HepG2 (cell line): ENCODE data around the gene REP15. TPM values are rescaled to one million over a fixed set of nuclear protein-coding genes. Genes with fewer than 3 reads are reported as not detected.

ENCODE experiments used
- ATAC-seq: fragments of 200-7000 bp; cut with Tn5 transposase; 3 replicates; pipeline ENCODE4 v1.9.1; 2020; ENCODE audit warnings: mild to moderate bottlenecking, moderate library complexity
- BruUV-seq: library from RNA; stranded (reverse); fragments of 400-500 nt; replicated peaks from 2 replicates; lab custom pipeline; 2021; lab: Mats Ljungman, UMichigan
- CTCF ChIA-PET: fragments of 300-600 bp; formaldehyde crosslinking; extraction: SDS; loops from one replicate; lab custom pipeline; 2021; ENCODE audit warnings: low total read pairs, inconsistent platforms, low intra/inter-chr PET ratio; lab: Yijun Ruan, JAX
- POLR2A ChIA-PET: fragments of 350-600 bp; sonication (Branson Sonifier 250); formaldehyde crosslinking; loops from one replicate; lab custom pipeline; 2020; ENCODE audit warnings: antibody characterized with exemption, inconsistent platforms; lab: Yijun Ruan, JAX
- DNase-seq: peaks from one replicate; pipeline ENCODE4 v3.0.0-alpha.2; 2015; ENCODE audit warnings: low spot score
- FAIRE-seq: peaks from 3 replicates; lab custom pipeline; 2011; peaks lifted over from hg19 to GRCh38; lab: Jason Lieb, UNC
- H2AFZ ChIP-seq: one replicate; pipeline ENCODE4 v1.6.1; 2011; ENCODE audit warnings: low read length, inconsistent platforms
- H3K27ac ChIP-seq: fragments of 300-600 bp; 3 replicates; pipeline ENCODE4 v1.8.0; 2011; ENCODE audit warnings: mixed run types, mild to moderate bottlenecking, mixed read lengths, low read length, inconsistent platforms; ENCODE audit not compliant: insufficient read depth; ENCODE audit errors: extremely low read length
- H3K27me3 ChIP-seq, 2 experiments: fragments of 200-600 bp in 1 of 2; 2 replicates in 1 of 2; 3 replicates in 1 of 2; pipeline versions ENCODE4 v1.6.0 to v1.8.0; 2011; ENCODE audit warnings: low read length in 2 of 2, mild to moderate bottlenecking in 2 of 2, moderate library complexity in 2 of 2, inconsistent platforms in 1 of 2; ENCODE audit not compliant: insufficient read depth in 2 of 2, control insufficient read depth in 1 of 2
- H3K36me3 ChIP-seq, 2 experiments: fragments of 200-600 bp in 1 of 2; replicated peaks in 1 of 2; 2 replicates in 1 of 2; 3 replicates in 1 of 2; pipeline versions ENCODE4 v1.5.1 to v1.8.0; 2011; ENCODE audit warnings: low read length in 2 of 2, inconsistent platforms in 1 of 2; ENCODE audit not compliant: insufficient read depth in 2 of 2, control insufficient read depth in 1 of 2
- H3K4me1 ChIP-seq: 2 replicates; pipeline ENCODE4 v1.5.1; 2012; ENCODE audit warnings: low read length, inconsistent platforms; ENCODE audit not compliant: insufficient read depth
- H3K4me2 ChIP-seq: 2 replicates; pipeline ENCODE4 v1.6.0; 2011; ENCODE audit warnings: low read depth, low read length, inconsistent platforms
- H3K4me3 ChIP-seq, 3 experiments: fragments of 200-600 bp in 1 of 3; sonication (generic), shearing (Covaris generic) in 1 of 3; replicated peaks in 1 of 3; 2 replicates each; pipeline ENCODE4 v1.5.1; 2011 to 2016; ENCODE audit warnings: low read length in 3 of 3, inconsistent platforms in 2 of 3, low read depth in 2 of 3, mild to moderate bottlenecking in 2 of 3, control low read depth in 1 of 3, mixed read lengths in 1 of 3; ENCODE audit not compliant: insufficient read depth in 1 of 3
- H3K79me2 ChIP-seq: one replicate; pipeline ENCODE4 v1.6.1; 2011; ENCODE audit warnings: low read length, inconsistent platforms; ENCODE audit not compliant: insufficient read depth
- H3K9ac ChIP-seq: 2 replicates; pipeline ENCODE4 v1.6.0; 2011; ENCODE audit warnings: mild to moderate bottlenecking, low read depth, low read length, inconsistent platforms; ENCODE audit not compliant: insufficient read depth
- H3K9me3 ChIP-seq: 2 replicates; pipeline ENCODE4 v1.5.1; 2012; ENCODE audit warnings: mild to moderate bottlenecking, low read length
- H4K20me1 ChIP-seq: 2 replicates; pipeline ENCODE4 v1.6.0; 2011; ENCODE audit warnings: inconsistent platforms, mild to moderate bottlenecking, low read length, moderate library complexity; ENCODE audit not compliant: insufficient read depth
- CCDC6 ChIP-seq: sonication (generic); formaldehyde crosslinking; IDR thresholded peaks from 2 replicates; pipeline ENCODE4 v1.8.1; 2022; ENCODE audit warnings: mild to moderate bottlenecking, missing genetic modification reagents, moderate library complexity
- HOXA3 ChIP-seq: sonication (generic); formaldehyde crosslinking; IDR thresholded peaks from 2 replicates; pipeline ENCODE4 v1.5.0; 2020; ENCODE audit warnings: missing genetic modification reagents
- KMT2A ChIP-seq: sonication (generic); formaldehyde crosslinking; IDR thresholded peaks from 2 replicates; pipeline ENCODE4 v1.4.0; 2020; ENCODE audit warnings: missing genetic modification reagents
- MAZ ChIP-seq, 2 experiments: sonication (generic) in 1 of 2; formaldehyde crosslinking in 1 of 2; IDR thresholded peaks; 2 replicates each; pipeline versions ENCODE4 v1.5.0 to v1.6.1; 2012 to 2020; ENCODE audit warnings: low read depth in 2 of 2, mild to moderate bottlenecking in 2 of 2, borderline replicate concordance in 1 of 2, improper control_type of control experiment in 1 of 2, low read length in 1 of 2, missing genetic modification reagents in 1 of 2, moderate library complexity in 1 of 2
- SP1 ChIP-seq, 2 experiments: fragments of 450-650 bp in 1 of 2; sonication (generic) in 1 of 2; formaldehyde crosslinking in 1 of 2; IDR thresholded peaks; 2 replicates each; pipeline versions ENCODE4 v1.4.0 to v1.6.1; 2016 to 2020; ENCODE audit warnings: missing genetic modification reagents in 1 of 2
- YEATS4 ChIP-seq: sonication (generic); formaldehyde crosslinking; IDR thresholded peaks from 2 replicates; pipeline ENCODE4 v1.4.0; 2020; ENCODE audit warnings: missing genetic modification reagents, borderline replicate concordance
- ZFX ChIP-seq: sonication (generic); formaldehyde crosslinking; IDR thresholded peaks from 2 replicates; pipeline ENCODE4 v1.4.0; 2020; ENCODE audit warnings: mild to moderate bottlenecking, low read depth, missing genetic modification reagents, moderate library complexity
- ZNF30 ChIP-seq: sonication (generic); formaldehyde crosslinking; IDR thresholded peaks from 2 replicates; pipeline ENCODE4 v1.5.0; 2020; ENCODE audit warnings: mild to moderate bottlenecking, missing genetic modification reagents
- ZNF33B ChIP-seq: sonication (generic); formaldehyde crosslinking; IDR thresholded peaks from 2 replicates; pipeline ENCODE4 v1.5.1; 2020; ENCODE audit warnings: mild to moderate bottlenecking, missing genetic modification reagents
- ZNF614 ChIP-seq: IDR thresholded peaks from 2 replicates; pipeline ENCODE4 v1.6.1; 2018; ENCODE audit warnings: missing biosample characterization, missing genetic modification reagents, inconsistent platforms, borderline replicate concordance
- ZNF713 ChIP-seq: sonication (generic); formaldehyde crosslinking; IDR thresholded peaks from 2 replicates; pipeline ENCODE4 v1.4.0; 2020; ENCODE audit warnings: mild to moderate bottlenecking, missing genetic modification reagents
- ZNF788 ChIP-seq: sonication (generic); formaldehyde crosslinking; IDR thresholded peaks from 2 replicates; pipeline ENCODE4 v1.5.0; 2020; ENCODE audit warnings: mild to moderate bottlenecking, missing genetic modification reagents, borderline replicate concordance
- WGBS: methylation state at CpG from one replicate; pipeline ENCODE4 v1.1.6; 2017; ENCODE audit warnings: low lambda C conversion rate; 5-methylcytosine and 5-hydroxymethylcytosine counted together
- in situ Hi-C: cut with HindIII; loops from 2 replicates; pipeline ENCODE4 v1.10.0; 2017; ENCODE audit warnings: low pct_unique_long_range_greater_than_20kb; ENCODE audit not compliant: extremely low pct_ligation_motif_present
- intact Hi-C: fragments of 100-400 bp; cut with micrococcal nuclease; formaldehyde crosslinking; loops from one replicate; pipeline ENCODE4 v1.10.0; 2022; ENCODE audit not compliant: unreplicated experiment
- polyA plus RNA-seq, 8 experiments: library from polyadenylated mRNA; depleted of rRNA in 3 of 8; stranded (reverse) in 7 of 8; unstranded in 1 of 8; fragments of >200 nt; fragmentation: Illumina TruSeq in 4 of 8; extraction: Trizol in 4 of 8; gene quantifications; 2 replicates each; pipeline versions ENCODE4 v1.2.1 to v1.2.3, GENCODE V29; 2011 to 2016; ENCODE audit warnings: low read depth in 4 of 8, missing spikeins in 1 of 8, mixed read lengths in 1 of 8; ENCODE audit not compliant: insufficient read depth in 1 of 8
- total RNA-seq, 5 experiments: library from RNA; depleted of rRNA; stranded (reverse); fragments of >200 nt; fragmentation: Illumina TruSeq; extraction: Trizol; gene quantifications; 2 replicates each; pipeline ENCODE4 v1.2.3, GENCODE V29; 2016; ENCODE audit warnings: low read depth in 1 of 5
- TF ChIP-seq, protein P1 (sequence below): sonication (generic); formaldehyde crosslinking; IDR thresholded peaks from 2 replicates; pipeline ENCODE4 v1.8.0; 2022; ENCODE audit warnings: low read depth, missing genetic modification reagents
- TF ChIP-seq, protein P2 (sequence below): sonication (generic); formaldehyde crosslinking; IDR thresholded peaks from 2 replicates; pipeline ENCODE4 v1.4.0; 2020; ENCODE audit warnings: mild to moderate bottlenecking, missing genetic modification reagents
- TF ChIP-seq, protein P3 (sequence below): sonication (generic); formaldehyde crosslinking; IDR thresholded peaks from 2 replicates; pipeline ENCODE4 v1.8.0; 2022; ENCODE audit warnings: mild to moderate bottlenecking, missing genetic modification reagents, borderline replicate concordance

Gene REP15
- total and polyA plus RNA-seq, 2 of the 13 experiments (the other 11 are each of a cell fraction or from before 2014, with no cell fraction given), result 0.12 to 0.64 TPM

GRCh38 chr12:27705263-27705662, 9.0 kb downstream of the REP15 start:
- peak overlapping the region in 2 of 3 experiments; percentile 17 to 67; a peak in 2 of 6 replicates for H3K4me3 ChIP-seq
- H4K20me1 ChIP-seq, result no peaks in the 10 kb centered on the region
- CTCF ChIA-PET, result interaction anchor here (1.6 kb wide), 1 partner anchor 27 kb away, joined by 4 read pairs; no protein-coding TSS in a partner anchor
- intact Hi-C loops, result loop anchor here (10.0 kb wide), 2 partner anchors 150 to 180 kb away; partner anchors contain the start of gene PPFIBP1
- FAIRE-seq (peak; percentile 79), ATAC-seq (peak; percentile 97), DNase-seq (peak; percentile 88)
- no peaks in the 10 kb centered on the region for H3K79me2 ChIP-seq
- BruUV-seq, result no TSS peak
- POLR2A ChIA-PET, result interaction anchor here (1.6 to 2.2 kb wide), 2 partner anchors 8 to 181 kb away, joined by 3 to 14 read pairs; partner anchors contain the start of genes PPFIBP1 and REP15
- peak overlapping the region; percentile 88 for H3K4me2 ChIP-seq
- H3K4me1 ChIP-seq, result peaks cover 34% of the 10 kb centered on the region
- H3K27ac ChIP-seq, result no peak overlapping the region
- H3K36me3 ChIP-seq, result no peaks in the 10 kb centered on the region
- H2AFZ ChIP-seq, result no peak overlapping the region
- peak overlapping the region; percentile 41; the same call in 1 of the 2 replicates for H3K9ac ChIP-seq
- no peaks in the 10 kb centered on the region for H3K9me3 ChIP-seq
- WGBS, result 0% methylated on average over 4 of the region's 8 CpGs
- 0 out of 5 replicates have a peak, but pooled peaks cover 0 to 3% of the 10 kb centered on the region in 2 experiments for H3K27me3 ChIP-seq
- in situ Hi-C loops, result no loop called here
- TF ChIP-seq ZNF788 (peak; percentile 40; the same call in 1 of the 2 replicates), ZNF33B (CRISPR knock-in tag) (0 out of 2 replicates have a peak, but pooled peaks have one; percentile 35), ZNF713 (CRISPR knock-in tag) (no peak), KMT2A (CRISPR knock-in tag) (no peak), ZNF614 (CRISPR knock-in tag) (0 out of 2 replicates have a peak, but pooled peaks have one; percentile 13), MAZ (IDR thresholded peaks at IDR 0.05; ENCODE audit: borderline replicate concordance, low read depth, low read length) (peak; percentile 86; the same call in 1 of the 2 replicates), MAZ (CRISPR knock-in tag; IDR thresholded peaks at IDR 0.05; ENCODE audit: low read depth) (peak; percentile 87), ZNF30 (no peak), HOXA3 (CRISPR knock-in tag) (peak; percentile 32; the same call in 1 of the 2 replicates), CCDC6 (CRISPR knock-in tag) (0 out of 2 replicates have a peak, but pooled peaks have one; percentile 47), YEATS4 (CRISPR knock-in tag) (0 out of 2 replicates have a peak, but pooled peaks have one; percentile 23), ZFX (peak; percentile 70), SP1 (IDR thresholded peaks at IDR 0.05) (no peak), SP1 (CRISPR knock-in tag; IDR thresholded peaks at IDR 0.05) (no peak)
- TF ChIP-seq, protein P1, sequence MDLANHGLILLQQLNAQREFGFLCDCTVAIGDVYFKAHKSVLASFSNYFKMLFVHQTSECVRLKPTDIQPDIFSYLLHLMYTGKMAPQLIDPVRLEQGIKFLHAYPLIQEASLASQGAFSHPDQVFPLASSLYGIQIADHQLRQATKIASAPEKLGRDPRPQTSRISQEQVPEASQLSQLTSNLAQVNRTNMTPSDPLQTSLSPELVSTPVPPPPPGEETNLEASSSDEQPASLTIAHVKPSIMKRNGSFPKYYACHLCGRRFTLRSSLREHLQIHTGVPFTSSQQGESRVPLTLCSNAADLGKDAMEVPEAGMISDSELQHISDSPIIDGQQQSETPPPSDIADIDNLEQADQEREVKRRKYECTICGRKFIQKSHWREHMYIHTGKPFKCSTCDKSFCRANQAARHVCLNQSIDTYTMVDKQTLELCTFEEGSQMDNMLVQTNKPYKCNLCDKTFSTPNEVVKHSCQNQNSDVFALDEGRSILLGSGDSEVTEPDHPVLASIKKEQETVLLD (CRISPR knock-in tag), result no peak
- TF ChIP-seq, protein P2, sequence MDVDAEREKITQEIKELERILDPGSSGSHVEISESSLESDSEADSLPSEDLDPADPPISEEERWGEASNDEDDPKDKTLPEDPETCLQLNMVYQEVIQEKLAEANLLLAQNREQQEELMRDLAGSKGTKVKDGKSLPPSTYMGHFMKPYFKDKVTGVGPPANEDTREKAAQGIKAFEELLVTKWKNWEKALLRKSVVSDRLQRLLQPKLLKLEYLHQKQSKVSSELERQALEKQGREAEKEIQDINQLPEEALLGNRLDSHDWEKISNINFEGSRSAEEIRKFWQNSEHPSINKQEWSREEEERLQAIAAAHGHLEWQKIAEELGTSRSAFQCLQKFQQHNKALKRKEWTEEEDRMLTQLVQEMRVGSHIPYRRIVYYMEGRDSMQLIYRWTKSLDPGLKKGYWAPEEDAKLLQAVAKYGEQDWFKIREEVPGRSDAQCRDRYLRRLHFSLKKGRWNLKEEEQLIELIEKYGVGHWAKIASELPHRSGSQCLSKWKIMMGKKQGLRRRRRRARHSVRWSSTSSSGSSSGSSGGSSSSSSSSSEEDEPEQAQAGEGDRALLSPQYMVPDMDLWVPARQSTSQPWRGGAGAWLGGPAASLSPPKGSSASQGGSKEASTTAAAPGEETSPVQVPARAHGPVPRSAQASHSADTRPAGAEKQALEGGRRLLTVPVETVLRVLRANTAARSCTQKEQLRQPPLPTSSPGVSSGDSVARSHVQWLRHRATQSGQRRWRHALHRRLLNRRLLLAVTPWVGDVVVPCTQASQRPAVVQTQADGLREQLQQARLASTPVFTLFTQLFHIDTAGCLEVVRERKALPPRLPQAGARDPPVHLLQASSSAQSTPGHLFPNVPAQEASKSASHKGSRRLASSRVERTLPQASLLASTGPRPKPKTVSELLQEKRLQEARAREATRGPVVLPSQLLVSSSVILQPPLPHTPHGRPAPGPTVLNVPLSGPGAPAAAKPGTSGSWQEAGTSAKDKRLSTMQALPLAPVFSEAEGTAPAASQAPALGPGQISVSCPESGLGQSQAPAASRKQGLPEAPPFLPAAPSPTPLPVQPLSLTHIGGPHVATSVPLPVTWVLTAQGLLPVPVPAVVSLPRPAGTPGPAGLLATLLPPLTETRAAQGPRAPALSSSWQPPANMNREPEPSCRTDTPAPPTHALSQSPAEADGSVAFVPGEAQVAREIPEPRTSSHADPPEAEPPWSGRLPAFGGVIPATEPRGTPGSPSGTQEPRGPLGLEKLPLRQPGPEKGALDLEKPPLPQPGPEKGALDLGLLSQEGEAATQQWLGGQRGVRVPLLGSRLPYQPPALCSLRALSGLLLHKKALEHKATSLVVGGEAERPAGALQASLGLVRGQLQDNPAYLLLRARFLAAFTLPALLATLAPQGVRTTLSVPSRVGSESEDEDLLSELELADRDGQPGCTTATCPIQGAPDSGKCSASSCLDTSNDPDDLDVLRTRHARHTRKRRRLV (CRISPR knock-in tag), result no peak
- TF ChIP-seq, protein P3, sequence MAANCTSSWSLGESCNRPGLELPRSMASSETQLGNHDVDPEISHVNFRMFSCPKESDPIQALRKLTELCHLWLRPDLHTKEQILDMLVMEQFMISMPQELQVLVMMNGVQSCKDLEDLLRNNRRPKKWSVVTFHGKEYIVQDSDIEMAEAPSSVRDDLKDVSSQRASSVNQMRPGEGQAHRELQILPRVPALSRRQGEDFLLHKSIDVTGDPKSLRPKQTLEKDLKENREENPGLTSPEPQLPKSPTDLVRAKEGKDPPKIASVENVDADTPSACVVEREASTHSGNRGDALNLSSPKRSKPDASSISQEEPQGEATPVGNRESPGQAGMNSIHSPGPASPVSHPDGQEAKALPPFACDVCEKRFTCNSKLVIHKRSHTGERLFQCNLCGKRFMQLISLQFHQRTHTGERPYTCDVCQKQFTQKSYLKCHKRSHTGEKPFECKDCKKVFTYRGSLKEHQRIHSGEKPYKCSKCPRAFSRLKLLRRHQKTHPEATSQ (CRISPR knock-in tag), result no peak
